Measurements from ENCODE around the gene LRCH3. TPM values are rescaled to one million over a fixed set of nuclear protein-coding genes. Genes with fewer than 3 reads are reported as not detected.
A peak's percentile ranks its signal among the peaks of the same experiment; 100 is the strongest.

The LRCH3 gene
- total and polyA plus RNA-seq, 2 of the 13 experiments (the other 11 are each of a cell fraction or from before 2014, with no cell fraction given), result 25.5 to 103 TPM

- TF ChIP-seq BATF2 (CRISPR knock-in tag; IDR thresholded peaks at IDR 0.05) (no peak), LBX2 (CRISPR knock-in tag; IDR thresholded peaks at IDR 0.05; ENCODE audit: borderline replicate concordance) (no peak), ZNF235 (CRISPR knock-in tag; IDR thresholded peaks at IDR 0.05; ENCODE audit: borderline replicate concordance) (0 out of 2 replicates have a peak, but pooled peaks have one; percentile 47), PITX1 (CRISPR knock-in tag; IDR thresholded peaks at IDR 0.05) (peak; percentile 64), ZNF441 (CRISPR knock-in tag; IDR thresholded peaks at IDR 0.05; ENCODE audit: borderline replicate concordance) (no peak; the same call in 1 of the 2 replicates), NCOA1 (CRISPR knock-in tag; IDR thresholded peaks at IDR 0.05) (peak; percentile 81; the same call in 1 of the 2 replicates), STAT6 (CRISPR knock-in tag; IDR thresholded peaks at IDR 0.05; ENCODE audit: borderline replicate concordance) (0 out of 2 replicates have a peak, but pooled peaks have one; percentile 51), IRF9 (CRISPR knock-in tag; IDR thresholded peaks at IDR 0.05; ENCODE audit: borderline replicate concordance) (peak; percentile 88; the same call in 1 of the 2 replicates), ZNF580 (CRISPR knock-in tag; IDR thresholded peaks at IDR 0.05; ENCODE audit: borderline replicate concordance, low read depth) (peak; percentile 90), KDM3A (CRISPR knock-in tag; IDR thresholded peaks at IDR 0.05; ENCODE audit: low read depth) (peak; percentile 74; the same call in 1 of the 2 replicates), NFE2L1 (CRISPR knock-in tag; IDR thresholded peaks at IDR 0.05; ENCODE audit: borderline replicate concordance) (no peak), ZNF546 (CRISPR knock-in tag; conservative IDR thresholded peaks at IDR 0.05) (no peak), KDM2A (CRISPR knock-in tag; IDR thresholded peaks at IDR 0.05; ENCODE audit: borderline replicate concordance, low read depth) (peak; percentile 98), ZNF879 (CRISPR knock-in tag; IDR thresholded peaks at IDR 0.05) (peak; percentile 67; the same call in 1 of the 2 replicates), FOSL2 (CRISPR knock-in tag; IDR thresholded peaks at IDR 0.05) (peak; percentile 41; the same call in 1 of the 2 replicates), PRDM4 (CRISPR knock-in tag; IDR thresholded peaks at IDR 0.05; ENCODE audit: borderline replicate concordance) (no peak), ELF3 (CRISPR knock-in tag; IDR thresholded peaks at IDR 0.05) (peak; percentile 66), ZNF644 (CRISPR knock-in tag; IDR thresholded peaks at IDR 0.05; ENCODE audit: low read depth) (0 out of 2 replicates have a peak, but pooled peaks have one; percentile 9), ONECUT2 (CRISPR knock-in tag; IDR thresholded peaks at IDR 0.05) (no peak), U2AF1 (optimal IDR thresholded peaks at IDR 0.05; ENCODE audit: low read depth, low read length) (peak; percentile 40), MZF1 (CRISPR knock-in tag; IDR thresholded peaks at IDR 0.05; ENCODE audit: borderline replicate concordance) (no peak)
Measured at GRCh38 chr3:197791113-197791891, at the start of gene LRCH3 (continued).
